ENCODE measurements around the gene COBLL1. TPM values are rescaled to one million over a fixed set of nuclear protein-coding genes. Genes with fewer than 3 reads are reported as not detected.

Gene COBLL1
- polyA plus RNA-seq, 1 donor (not counting 4 experiments of a cell fraction or from before 2014, with no cell fraction given): 14.9 TPM

DNA sequence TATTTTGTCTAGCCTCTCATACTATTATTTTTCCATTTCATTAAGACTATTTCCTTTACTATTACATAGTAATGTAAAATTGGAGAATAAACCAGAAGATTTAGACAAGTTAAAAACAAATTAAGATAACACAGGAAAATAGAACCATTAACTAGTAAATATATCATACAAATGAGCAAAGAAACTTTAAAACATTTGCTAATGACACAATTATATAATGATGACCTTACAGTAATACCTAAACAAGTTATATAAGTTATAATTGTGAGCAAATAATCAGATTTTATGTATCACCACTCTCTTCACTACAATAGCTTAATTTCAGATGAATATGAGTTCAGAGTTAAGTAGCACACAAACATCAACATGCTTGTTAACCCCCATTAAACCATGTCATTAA is 147.8 kb downstream of the COBLL1 start:
- Histone ChIP-seq H4K20me1 (ENCODE audit: control insufficient read depth, extremely low read depth, insufficient read depth, low read length) (no peaks in the 10 kb centered on the region), H2AFZ (ENCODE audit: control insufficient read depth, low read length) (no peak overlapping the region), H3K4me3 (ENCODE audit: control insufficient read depth in 2 of 3, extremely low read depth in 1 of 3, insufficient read depth in 2 of 3, low read depth in 1 of 3, low read length in 3 of 3) (no peak overlapping the region), H3K9me3 (ENCODE audit: control insufficient read depth, low read depth, low read length) (no peaks in the 10 kb centered on the region), H3K4me2 (ENCODE audit: control insufficient read depth, extremely low read depth, insufficient read depth, low read depth, low read length) (no peak overlapping the region), H3K27ac (ENCODE audit: control insufficient read depth, insufficient read depth, low read length) (no peak overlapping the region), H3K79me2 (ENCODE audit: control insufficient read depth, insufficient read depth, low read length) (no peaks in the 10 kb centered on the region), H3K27me3 (ENCODE audit: control insufficient read depth, extremely low read depth, insufficient read depth, low read length) (no peaks in the 10 kb centered on the region), H3K4me1 (ENCODE audit: control insufficient read depth, extremely low read depth, insufficient read depth, low read length) (no peaks in the 10 kb centered on the region), H3K9ac (ENCODE audit: control insufficient read depth, extremely low read depth, insufficient read depth, low read length) (no peak overlapping the region), H3K36me3 (ENCODE audit: control insufficient read depth in 2 of 2, extremely low read depth in 1 of 2, insufficient read depth in 2 of 2, low read length in 2 of 2) (peaks cover 0 to 14% of the 10 kb centered on the region in 2 experiments), H3K9me1 (ENCODE audit: control insufficient read depth, extremely low read depth, insufficient read depth, low read length) (no peaks in the 10 kb centered on the region)
- TF ChIP-seq, protein P1, sequence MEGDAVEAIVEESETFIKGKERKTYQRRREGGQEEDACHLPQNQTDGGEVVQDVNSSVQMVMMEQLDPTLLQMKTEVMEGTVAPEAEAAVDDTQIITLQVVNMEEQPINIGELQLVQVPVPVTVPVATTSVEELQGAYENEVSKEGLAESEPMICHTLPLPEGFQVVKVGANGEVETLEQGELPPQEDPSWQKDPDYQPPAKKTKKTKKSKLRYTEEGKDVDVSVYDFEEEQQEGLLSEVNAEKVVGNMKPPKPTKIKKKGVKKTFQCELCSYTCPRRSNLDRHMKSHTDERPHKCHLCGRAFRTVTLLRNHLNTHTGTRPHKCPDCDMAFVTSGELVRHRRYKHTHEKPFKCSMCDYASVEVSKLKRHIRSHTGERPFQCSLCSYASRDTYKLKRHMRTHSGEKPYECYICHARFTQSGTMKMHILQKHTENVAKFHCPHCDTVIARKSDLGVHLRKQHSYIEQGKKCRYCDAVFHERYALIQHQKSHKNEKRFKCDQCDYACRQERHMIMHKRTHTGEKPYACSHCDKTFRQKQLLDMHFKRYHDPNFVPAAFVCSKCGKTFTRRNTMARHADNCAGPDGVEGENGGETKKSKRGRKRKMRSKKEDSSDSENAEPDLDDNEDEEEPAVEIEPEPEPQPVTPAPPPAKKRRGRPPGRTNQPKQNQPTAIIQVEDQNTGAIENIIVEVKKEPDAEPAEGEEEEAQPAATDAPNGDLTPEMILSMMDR (optimal IDR thresholded peaks at IDR 0.05 in 1 of 3, IDR thresholded peaks at IDR 0.05 in 1 of 3, conservative IDR thresholded peaks at IDR 0.05 in 1 of 3; ENCODE audit: extremely low read depth in 1 of 3, insufficient read depth in 2 of 3, low read length in 3 of 3): no peak
- no peak for TF ChIP-seq EZH2 (IDR thresholded peaks at IDR 0.05; ENCODE audit: low read length)
- FAIRE-seq (no peak), DNase-seq (ENCODE audit: low read depth, low spot score) (no peak)
- dilution Hi-C loops (cut with MboI; ENCODE audit: extremely low pct_ligation_motif_present, low sequenced_read_pairs): no loop called here

DNA sequence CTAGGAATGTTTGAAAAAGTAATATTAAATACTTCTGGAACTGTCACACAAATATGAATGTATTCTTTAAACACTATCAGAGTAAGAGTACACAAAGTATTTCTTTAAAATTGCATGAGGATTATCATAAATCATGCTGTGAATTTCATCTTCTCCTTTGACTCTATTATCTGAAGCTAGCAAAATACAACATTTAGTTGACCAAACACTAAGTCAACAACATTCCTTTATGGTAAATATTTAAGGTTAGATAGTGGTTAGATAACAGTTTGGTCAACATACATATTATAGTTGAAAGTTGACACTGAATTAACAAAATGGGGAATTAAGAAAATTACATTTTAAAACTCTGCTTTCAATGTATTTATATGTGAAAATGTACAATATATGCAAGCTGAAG is 148.2 kb downstream of the COBLL1 start:
- no peak for FAIRE-seq
- no peaks in the 10 kb centered on the region for H3K79me2 ChIP-seq (ENCODE audit: control insufficient read depth, insufficient read depth, low read length)
- H3K9ac ChIP-seq (ENCODE audit: control insufficient read depth, extremely low read depth, insufficient read depth, low read length): no peak overlapping the region
- H3K27me3 ChIP-seq (ENCODE audit: control insufficient read depth, extremely low read depth, insufficient read depth, low read length): no peaks in the 10 kb centered on the region
- dilution Hi-C loops (cut with MboI; ENCODE audit: extremely low pct_ligation_motif_present, low sequenced_read_pairs): no loop called here
- H3K36me3 ChIP-seq (ENCODE audit: control insufficient read depth in 2 of 2, extremely low read depth in 1 of 2, insufficient read depth in 2 of 2, low read length in 2 of 2): peaks cover 0 to 14% of the 10 kb centered on the region in 2 experiments
- H3K4me2 ChIP-seq (ENCODE audit: control insufficient read depth, extremely low read depth, insufficient read depth, low read depth, low read length): no peak overlapping the region
- H3K9me3 ChIP-seq (ENCODE audit: control insufficient read depth, low read depth, low read length): no peaks in the 10 kb centered on the region
- no peak overlapping the region for H2AFZ ChIP-seq (ENCODE audit: control insufficient read depth, low read length)
- no peak overlapping the region for H3K4me3 ChIP-seq (ENCODE audit: control insufficient read depth in 2 of 3, extremely low read depth in 1 of 3, insufficient read depth in 2 of 3, low read depth in 1 of 3, low read length in 3 of 3)
- H3K9me1 ChIP-seq (ENCODE audit: control insufficient read depth, extremely low read depth, insufficient read depth, low read length): no peaks in the 10 kb centered on the region
- H3K27ac ChIP-seq (ENCODE audit: control insufficient read depth, insufficient read depth, low read length): no peak overlapping the region
- H4K20me1 ChIP-seq (ENCODE audit: control insufficient read depth, extremely low read depth, insufficient read depth, low read length): no peaks in the 10 kb centered on the region
- DNase-seq (ENCODE audit: low read depth, low spot score): no peak
- TF ChIP-seq EZH2 (IDR thresholded peaks at IDR 0.05; ENCODE audit: low read length): no peak
- TF ChIP-seq, protein P1 (optimal IDR thresholded peaks at IDR 0.05 in 1 of 3, IDR thresholded peaks at IDR 0.05 in 1 of 3, conservative IDR thresholded peaks at IDR 0.05 in 1 of 3; ENCODE audit: extremely low read depth in 1 of 3, insufficient read depth in 2 of 3, low read length in 3 of 3): no peak
- no peaks in the 10 kb centered on the region for H3K4me1 ChIP-seq (ENCODE audit: control insufficient read depth, extremely low read depth, insufficient read depth, low read length)
